AG09309 (cell line): Measurements from ENCODE around the gene OTOGL.

Experiments
- DNase-seq: peaks from one replicate; pipeline ENCODE4 v3.0.0-alpha.2; 2010; ENCODE audit warnings: low read depth
- H3K4me3 ChIP-seq: 2 replicates; pipeline ENCODE4 v1.5.1; 2011; ENCODE audit warnings: mild to moderate bottlenecking, low read depth, low read length, moderate library complexity; ENCODE audit not compliant: control insufficient read depth
- CTCF ChIP-seq: IDR thresholded peaks from 2 replicates; pipeline ENCODE4 v1.5.1; 2011; ENCODE audit warnings: mild to moderate bottlenecking, low read depth, low read length, inconsistent platforms; ENCODE audit not compliant: insufficient read depth, control insufficient read depth; ENCODE audit errors: missing control alignments

Gene OTOGL

GRCh38 chr12:80099259-80099658 is at the start of gene OTOGL:
TSS of gene OTOGL (plus strand) at chr12:80099537. CDS start at chr12:80209432, 109,895 bp downstream.
- no peak within 1 kb of the TSS for H3K4me3 ChIP-seq
- no peak for TF ChIP-seq CTCF
- DNase-seq, result no peak

- no peak for DNase-seq
- H3K4me3 ChIP-seq, result no peak overlapping the region
- TF ChIP-seq CTCF, result no peak
Measured at GRCh38 chr12:80050236-80050635, 49.1 kb upstream of the OTOGL start.

GRCh38 chr12:80053051-80053790 is 46.1 kb upstream of the OTOGL start:
- peak; percentile 75 for DNase-seq
- TF ChIP-seq CTCF, result no peak
- no peak overlapping the region for H3K4me3 ChIP-seq

GRCh38 chr12:80056232-80056631 is 43.1 kb upstream of the OTOGL start:
- no peak for DNase-seq
- TF ChIP-seq CTCF, result no peak
- no peak overlapping the region for H3K4me3 ChIP-seq

GRCh38 chr12:80056845-80057244 is 42.5 kb upstream of the OTOGL start:
- DNase-seq, result no peak
- H3K4me3 ChIP-seq, result no peak overlapping the region
- no peak for TF ChIP-seq CTCF

- H3K4me3 ChIP-seq, result no peak overlapping the region
- no peak for TF ChIP-seq CTCF
- DNase-seq, result no peak
Measured at GRCh38 chr12:80058586-80058985, 40.8 kb upstream of the OTOGL start.
